ENCODE data around the gene HBE1.

DNA sequence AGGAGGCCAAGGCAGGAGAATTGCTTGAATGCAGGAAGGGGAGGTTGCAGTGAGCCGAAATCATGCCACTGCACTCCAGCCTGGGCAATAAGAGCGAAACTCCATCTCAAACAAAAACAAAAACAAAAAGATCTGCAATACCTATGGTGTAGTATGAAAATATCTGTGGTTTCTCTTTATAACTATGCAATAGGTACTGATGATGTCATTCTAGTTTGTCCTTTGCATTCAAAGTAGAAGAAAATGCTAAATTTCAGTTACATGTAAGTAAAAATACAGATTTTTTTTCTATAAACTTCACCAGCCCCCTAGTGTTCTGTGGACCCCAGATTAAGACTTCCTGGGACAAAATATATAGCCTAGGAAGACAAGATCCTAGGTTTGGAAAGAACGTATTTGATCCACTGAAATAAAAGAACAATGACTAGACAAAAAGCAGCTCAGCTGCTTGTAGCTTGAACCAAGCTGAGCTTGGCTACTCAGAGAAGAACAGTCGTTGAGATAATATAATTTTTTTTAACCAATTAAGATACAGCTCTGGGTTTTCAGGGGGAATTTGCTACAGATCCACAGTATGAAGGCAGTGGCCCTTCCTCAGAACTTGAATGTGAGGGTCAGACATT is 2.8 kb upstream of the HBE1 start:
- TF ChIP-seq, protein P1, sequence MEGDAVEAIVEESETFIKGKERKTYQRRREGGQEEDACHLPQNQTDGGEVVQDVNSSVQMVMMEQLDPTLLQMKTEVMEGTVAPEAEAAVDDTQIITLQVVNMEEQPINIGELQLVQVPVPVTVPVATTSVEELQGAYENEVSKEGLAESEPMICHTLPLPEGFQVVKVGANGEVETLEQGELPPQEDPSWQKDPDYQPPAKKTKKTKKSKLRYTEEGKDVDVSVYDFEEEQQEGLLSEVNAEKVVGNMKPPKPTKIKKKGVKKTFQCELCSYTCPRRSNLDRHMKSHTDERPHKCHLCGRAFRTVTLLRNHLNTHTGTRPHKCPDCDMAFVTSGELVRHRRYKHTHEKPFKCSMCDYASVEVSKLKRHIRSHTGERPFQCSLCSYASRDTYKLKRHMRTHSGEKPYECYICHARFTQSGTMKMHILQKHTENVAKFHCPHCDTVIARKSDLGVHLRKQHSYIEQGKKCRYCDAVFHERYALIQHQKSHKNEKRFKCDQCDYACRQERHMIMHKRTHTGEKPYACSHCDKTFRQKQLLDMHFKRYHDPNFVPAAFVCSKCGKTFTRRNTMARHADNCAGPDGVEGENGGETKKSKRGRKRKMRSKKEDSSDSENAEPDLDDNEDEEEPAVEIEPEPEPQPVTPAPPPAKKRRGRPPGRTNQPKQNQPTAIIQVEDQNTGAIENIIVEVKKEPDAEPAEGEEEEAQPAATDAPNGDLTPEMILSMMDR (IDR thresholded peaks at IDR 0.05), result no peak
- no peak for TF ChIP-seq POLR2A (IDR thresholded peaks at IDR 0.05)
- no peak for TF ChIP-seq POLR2AphosphoS5 (IDR thresholded peaks at IDR 0.05)

Measured in gastroesophageal sphincter (tissue), 3 donors.